HCT116 (cell line): ENCODE measurements around the gene NAA60. TPM values are rescaled to one million over a fixed set of nuclear protein-coding genes. Genes with fewer than 3 reads are reported as not detected.

ENCODE experiments used
- ATAC-seq: fragments of 200-7000 bp; cut with Tn5 transposase; 2 replicates; pipeline ENCODE4 v1.9.1; 2020; ENCODE audit warnings: mild to moderate bottlenecking, moderate library complexity
- BruUV-seq: library from RNA; stranded (reverse); fragments of 400-500 nt; replicated peaks from 2 replicates; lab custom pipeline; 2021; lab: Mats Ljungman, UMichigan
- CTCF ChIA-PET: fragments of 300-600 bp; sonication (Branson Sonifier 250); formaldehyde crosslinking; loops from one replicate; lab custom pipeline; 2021; ENCODE audit warnings: antibody characterized with exemption; lab: Charles Lee
- POLR2A ChIA-PET: fragments of 300-600, 350-600 bp; sonication (Branson Sonifier 250); formaldehyde crosslinking; loops from one replicate; lab custom pipeline; 2021; ENCODE audit warnings: antibody characterized with exemption; lab: Charles Lee
- RAD21 ChIA-PET, 2 experiments: fragments of 300-600 bp; sonication (Branson Sonifier 250); formaldehyde crosslinking; loops; one replicate each; lab custom pipeline; 2023; ENCODE audit warnings: low total read pairs in 2 of 2; ENCODE audit not compliant: uncharacterized antibody in 2 of 2, unreplicated experiment in 2 of 2, low non-redundant PET in 1 of 2; lab: Charles Lee
- DNase-seq: peaks from one replicate; pipeline ENCODE4 v3.0.0-alpha.2; 2010; ENCODE audit warnings: low read depth, low spot score
- H2AFZ ChIP-seq: fragments of 200-600 bp; shearing (Covaris generic), sonication (generic); 2 replicates; pipeline ENCODE4 v1.6.1; 2017; ENCODE audit warnings: low read depth, mixed run types, mixed read lengths, antibody characterized with exemption, low read length; ENCODE audit not compliant: poor library complexity, severe bottlenecking
- H3K27ac ChIP-seq: 2 replicates; pipeline ENCODE4 v1.5.1; 2012; ENCODE audit warnings: low read depth, low read length
- H3K27me3 ChIP-seq: fragments of 200-600 bp; sonication (generic); 2 replicates; pipeline ENCODE4 v1.6.1; 2016; ENCODE audit warnings: mixed run types, low read length, mixed read lengths; ENCODE audit not compliant: insufficient read depth
- H3K36me3 ChIP-seq, 2 experiments: fragments of 200-500 bp in 1 of 2; fragments of 200-600 bp in 1 of 2; sonication (Bioruptor generic) in 1 of 2; sonication (generic) in 1 of 2; 2 replicates each; pipeline versions ENCODE4 v1.5.1 to v1.6.1; 2014 to 2016; ENCODE audit warnings: low read length in 2 of 2, inconsistent platforms in 1 of 2, mixed read lengths in 1 of 2, mixed run types in 1 of 2; ENCODE audit not compliant: insufficient read depth in 2 of 2, control insufficient read depth in 1 of 2
- H3K4me1 ChIP-seq, 2 experiments: fragments of 200-600 bp in 1 of 2; sonication (generic) in 1 of 2; 2 replicates each; pipeline versions ENCODE4 v1.5.1 to v1.6.1; 2012 to 2017; ENCODE audit warnings: low read length in 2 of 2, inconsistent platforms in 1 of 2, mild to moderate bottlenecking in 1 of 2, mixed read lengths in 1 of 2, mixed run types in 1 of 2, moderate library complexity in 1 of 2; ENCODE audit not compliant: insufficient read depth in 2 of 2, control insufficient read depth in 1 of 2
- H3K4me2 ChIP-seq: fragments of 200-600 bp; sonication (generic); 2 replicates; pipeline ENCODE4 v1.6.1; 2017; ENCODE audit warnings: mixed run types, low read length, mixed read lengths
- H3K4me3 ChIP-seq, 2 experiments: fragments of 200-600 bp in 1 of 2; sonication (generic) in 1 of 2; replicated peaks in 1 of 2; 2 replicates each; pipeline ENCODE4 v1.5.1; 2011 to 2016; ENCODE audit warnings: low read length in 2 of 2, control low read depth in 1 of 2, low read depth in 1 of 2, mild to moderate bottlenecking in 1 of 2, mixed read lengths in 1 of 2, mixed run types in 1 of 2
- H3K79me2 ChIP-seq: fragments of 200-600 bp; sonication (generic); 2 replicates; pipeline ENCODE4 v1.6.1; 2017; ENCODE audit warnings: mild to moderate bottlenecking, mixed run types, low read length, moderate library complexity, mixed read lengths; ENCODE audit not compliant: insufficient read depth
- H3K9ac ChIP-seq: fragments of 200-600 bp; sonication (generic); 2 replicates; pipeline ENCODE4 v1.6.1; 2016; ENCODE audit warnings: low read length, mixed read lengths
- H3K9me2 ChIP-seq: fragments of 200-600 bp; sonication (generic), shearing (Covaris generic); 2 replicates; pipeline ENCODE4 v1.6.1; 2017; ENCODE audit warnings: mixed run types, mild to moderate bottlenecking, moderate library complexity; ENCODE audit not compliant: insufficient read depth
- H3K9me3 ChIP-seq, 2 experiments: fragments of 200-500 bp in 1 of 2; fragments of 200-600 bp in 1 of 2; sonication (Bioruptor generic) in 1 of 2; sonication (generic) in 1 of 2; 2 replicates each; pipeline ENCODE4 v1.6.1; 2014 to 2017; ENCODE audit warnings: low read length in 2 of 2, mixed read lengths in 2 of 2, inconsistent platforms in 1 of 2, low read depth in 1 of 2, mild to moderate bottlenecking in 1 of 2, mixed run types in 1 of 2, moderate library complexity in 1 of 2; ENCODE audit not compliant: control insufficient read depth in 1 of 2, insufficient read depth in 1 of 2
- H4K20me1 ChIP-seq: fragments of 200-600 bp; sonication (generic), shearing (Covaris generic); 2 replicates; pipeline ENCODE4 v1.6.1; 2017; ENCODE audit warnings: mixed run types, mild to moderate bottlenecking, moderate library complexity; ENCODE audit not compliant: insufficient read depth
- CBX3 ChIP-seq: IDR thresholded peaks from 2 replicates; pipeline ENCODE4 v1.6.1; 2012; ENCODE audit warnings: low read depth
- CEBPB ChIP-seq: IDR thresholded peaks from 2 replicates; pipeline ENCODE4 v1.6.1; 2012; ENCODE audit warnings: low read depth
- EZH2 ChIP-seq: fragments of 200-600 bp; sonication (generic); IDR thresholded peaks from 2 replicates; pipeline ENCODE4 v1.6.1; 2017; ENCODE audit warnings: antibody characterized with exemption, mixed run types
- JUND ChIP-seq: IDR thresholded peaks from 2 replicates; pipeline ENCODE4 v1.6.1; 2012
- POLR2A ChIP-seq: IDR thresholded peaks from 2 replicates; pipeline ENCODE4 v1.7.0; 2011; ENCODE audit warnings: borderline replicate concordance; ENCODE audit not compliant: insufficient read depth, insufficient read length; ENCODE audit errors: extremely low read depth
- RAD21 ChIP-seq: IDR thresholded peaks from 2 replicates; pipeline ENCODE4 v1.6.1; 2012; ENCODE audit warnings: low read depth, mild to moderate bottlenecking
- SP1 ChIP-seq: IDR thresholded peaks from 2 replicates; pipeline ENCODE4 v1.6.1; 2012; ENCODE audit warnings: low read depth
- TCF7L2 ChIP-seq: IDR thresholded peaks from 2 replicates; pipeline ENCODE4 v1.7.0; 2011; ENCODE audit warnings: borderline replicate concordance, inconsistent platforms; ENCODE audit not compliant: insufficient read depth, insufficient read length; ENCODE audit errors: extremely low read depth
- YY1 ChIP-seq: IDR thresholded peaks from 2 replicates; pipeline ENCODE4 v1.6.1; 2011; ENCODE audit warnings: low read length, low read depth, moderate library complexity, mild to moderate bottlenecking; ENCODE audit not compliant: insufficient replicate concordance; ENCODE audit errors: extremely low read depth
- ZFX ChIP-seq: fragments of 450-650 bp; IDR thresholded peaks from 2 replicates; pipeline ENCODE4 v1.6.1; 2017
- intact Hi-C: fragments of 100-400 bp; cut with micrococcal nuclease; formaldehyde crosslinking; loops from 2 replicates; pipeline ENCODE4 v1.10.0; 2022
- total RNA-seq: library from RNA; stranded (reverse); gene quantifications from one replicate; pipeline ENCODE4 v1.2.1, GENCODE V29; 2021; ENCODE audit not compliant: unreplicated experiment
- TF ChIP-seq, protein P1 (sequence below): IDR thresholded peaks from 2 replicates; pipeline ENCODE4 v1.6.1; 2012
- TF ChIP-seq, protein P2 (sequence below), 3 experiments: fragments of 200-600 bp in 1 of 3; sonication (generic) in 1 of 3; IDR thresholded peaks in 2 of 3; conservative IDR thresholded peaks in 1 of 3; 2 replicates each; pipeline ENCODE4 v1.5.1; 2012 to 2017; ENCODE audit warnings: low read depth in 2 of 3, low read length in 2 of 3, antibody characterized with exemption in 1 of 3, borderline replicate concordance in 1 of 3, control low read depth in 1 of 3, mild to moderate bottlenecking in 1 of 3, mixed read lengths in 1 of 3, mixed run types in 1 of 3, moderate library complexity in 1 of 3; ENCODE audit not compliant: insufficient read depth in 1 of 3

The NAA60 gene
- total RNA-seq, 1 experiment from 2014 or later = 32.2 TPM

DNA sequence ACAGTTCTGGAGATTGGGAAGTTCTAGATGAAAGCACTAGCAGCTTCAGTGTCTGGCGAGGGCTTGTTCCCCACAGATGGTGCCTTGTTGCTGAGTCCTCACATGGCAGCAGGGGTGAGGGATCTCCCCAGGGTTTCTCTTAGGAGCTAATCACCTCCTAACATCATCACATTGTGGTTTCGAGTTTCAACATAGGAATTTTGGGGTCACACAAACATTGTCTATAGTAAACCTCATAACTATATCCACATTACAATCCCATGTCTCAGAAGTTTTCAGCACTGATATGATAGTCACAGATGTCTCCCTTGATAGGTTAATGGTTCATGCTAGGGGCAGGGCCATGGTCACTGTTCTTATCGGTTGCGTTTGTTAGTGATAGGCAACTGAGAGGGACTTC lies 71.1 kb downstream of the NAA60 start:
- ATAC-seq (no peak), DNase-seq (no peak)
- no peaks in the 10 kb centered on the region for H3K79me2 ChIP-seq
- BruUV-seq = no TSS peak
- POLR2A ChIA-PET = no interaction called here
- no peaks in the 10 kb centered on the region for H3K27me3 ChIP-seq
- H3K27ac ChIP-seq = no peak overlapping the region
- intact Hi-C loops = no loop called here
- H3K9me2 ChIP-seq = no peaks in the 10 kb centered on the region
- no peaks in the 10 kb centered on the region for H3K4me1 ChIP-seq
- H4K20me1 ChIP-seq = no peaks in the 10 kb centered on the region
- RAD21 ChIA-PET = no interaction called here
- TF ChIP-seq JUND (no peak), RAD21 (no peak), TCF7L2 (no peak), CEBPB (no peak), YY1 (no peak), POLR2A (no peak), EZH2 (no peak), ZFX (no peak), SP1 (no peak), CBX3 (no peak)
- TF ChIP-seq, protein P1, sequence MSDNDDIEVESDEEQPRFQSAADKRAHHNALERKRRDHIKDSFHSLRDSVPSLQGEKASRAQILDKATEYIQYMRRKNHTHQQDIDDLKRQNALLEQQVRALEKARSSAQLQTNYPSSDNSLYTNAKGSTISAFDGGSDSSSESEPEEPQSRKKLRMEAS = no peak
- TF ChIP-seq, protein P2, sequence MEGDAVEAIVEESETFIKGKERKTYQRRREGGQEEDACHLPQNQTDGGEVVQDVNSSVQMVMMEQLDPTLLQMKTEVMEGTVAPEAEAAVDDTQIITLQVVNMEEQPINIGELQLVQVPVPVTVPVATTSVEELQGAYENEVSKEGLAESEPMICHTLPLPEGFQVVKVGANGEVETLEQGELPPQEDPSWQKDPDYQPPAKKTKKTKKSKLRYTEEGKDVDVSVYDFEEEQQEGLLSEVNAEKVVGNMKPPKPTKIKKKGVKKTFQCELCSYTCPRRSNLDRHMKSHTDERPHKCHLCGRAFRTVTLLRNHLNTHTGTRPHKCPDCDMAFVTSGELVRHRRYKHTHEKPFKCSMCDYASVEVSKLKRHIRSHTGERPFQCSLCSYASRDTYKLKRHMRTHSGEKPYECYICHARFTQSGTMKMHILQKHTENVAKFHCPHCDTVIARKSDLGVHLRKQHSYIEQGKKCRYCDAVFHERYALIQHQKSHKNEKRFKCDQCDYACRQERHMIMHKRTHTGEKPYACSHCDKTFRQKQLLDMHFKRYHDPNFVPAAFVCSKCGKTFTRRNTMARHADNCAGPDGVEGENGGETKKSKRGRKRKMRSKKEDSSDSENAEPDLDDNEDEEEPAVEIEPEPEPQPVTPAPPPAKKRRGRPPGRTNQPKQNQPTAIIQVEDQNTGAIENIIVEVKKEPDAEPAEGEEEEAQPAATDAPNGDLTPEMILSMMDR (IDR thresholded peaks at IDR 0.05 in 2 of 3, conservative IDR thresholded peaks at IDR 0.05 in 1 of 3; ENCODE audit: borderline replicate concordance in 1 of 3, insufficient read depth in 1 of 3, low read depth in 2 of 3, low read length in 2 of 3) = no peak
- H2AFZ ChIP-seq = no peak overlapping the region
- peaks cover 16 to 39% of the 10 kb centered on the region in 2 experiments for H3K36me3 ChIP-seq
- H3K9ac ChIP-seq = no peak overlapping the region
- H3K4me2 ChIP-seq = no peak overlapping the region
- no peak overlapping the region for H3K4me3 ChIP-seq
- CTCF ChIA-PET = no interaction called here
- H3K9me3 ChIP-seq = no peaks in the 10 kb centered on the region
